ENCODE measurements around the gene ARID1B.

GRCh38 chr6:157159348-157159747, 382.2 kb downstream of the ARID1B start:
- TF ChIP-seq IRF3 (IDR thresholded peaks at IDR 0.05) (no peak), KAT2A (conservative IDR thresholded peaks at IDR 0.05; ENCODE audit: control insufficient read depth, low read depth, low read length) (no peak), POLR2A (IDR thresholded peaks at IDR 0.05; ENCODE audit: low read depth, low read length) (no peak), NFYA (IDR thresholded peaks at IDR 0.05; ENCODE audit: borderline replicate concordance, low read depth, low read length) (no peak), EZH2 (IDR thresholded peaks at IDR 0.05; ENCODE audit: borderline replicate concordance, control insufficient read depth, low read depth, low read length) (no peak), GATAD2B (conservative IDR thresholded peaks at IDR 0.05; ENCODE audit: low read depth) (no peak), NRF1 (conservative IDR thresholded peaks at IDR 0.05; ENCODE audit: low read depth, low read length) (no peak), USF2 (IDR thresholded peaks at IDR 0.05; ENCODE audit: borderline replicate concordance, low read depth, low read length) (no peak), POLR2AphosphoS5 (IDR thresholded peaks at IDR 0.05; ENCODE audit: low read length) (no peak), SP1 (IDR thresholded peaks at IDR 0.05; ENCODE audit: low read depth, low read length) (no peak), TARDBP (IDR thresholded peaks at IDR 0.05; ENCODE audit: borderline replicate concordance) (no peak)
- TF ChIP-seq, protein P1, sequence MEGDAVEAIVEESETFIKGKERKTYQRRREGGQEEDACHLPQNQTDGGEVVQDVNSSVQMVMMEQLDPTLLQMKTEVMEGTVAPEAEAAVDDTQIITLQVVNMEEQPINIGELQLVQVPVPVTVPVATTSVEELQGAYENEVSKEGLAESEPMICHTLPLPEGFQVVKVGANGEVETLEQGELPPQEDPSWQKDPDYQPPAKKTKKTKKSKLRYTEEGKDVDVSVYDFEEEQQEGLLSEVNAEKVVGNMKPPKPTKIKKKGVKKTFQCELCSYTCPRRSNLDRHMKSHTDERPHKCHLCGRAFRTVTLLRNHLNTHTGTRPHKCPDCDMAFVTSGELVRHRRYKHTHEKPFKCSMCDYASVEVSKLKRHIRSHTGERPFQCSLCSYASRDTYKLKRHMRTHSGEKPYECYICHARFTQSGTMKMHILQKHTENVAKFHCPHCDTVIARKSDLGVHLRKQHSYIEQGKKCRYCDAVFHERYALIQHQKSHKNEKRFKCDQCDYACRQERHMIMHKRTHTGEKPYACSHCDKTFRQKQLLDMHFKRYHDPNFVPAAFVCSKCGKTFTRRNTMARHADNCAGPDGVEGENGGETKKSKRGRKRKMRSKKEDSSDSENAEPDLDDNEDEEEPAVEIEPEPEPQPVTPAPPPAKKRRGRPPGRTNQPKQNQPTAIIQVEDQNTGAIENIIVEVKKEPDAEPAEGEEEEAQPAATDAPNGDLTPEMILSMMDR (IDR thresholded peaks at IDR 0.05 in 2 of 3, conservative IDR thresholded peaks at IDR 0.05 in 1 of 3; ENCODE audit: control insufficient read depth in 2 of 3, extremely low read depth in 1 of 3, insufficient read depth in 1 of 3, low read depth in 3 of 3, low read length in 3 of 3): no peak

All from GM12878 (cell line).